ENCODE data around the gene SLC35F3.

Gene SLC35F3

GRCh38 chr1:234262007-234262753, 357.7 kb downstream of the SLC35F3 start:
- H3K9me3 ChIP-seq (ENCODE audit: control insufficient read depth in 1 of 2, low read length in 2 of 2), result no peaks in the 10 kb centered on the region
- no peak overlapping the region for H3K4me3 ChIP-seq (ENCODE audit: low read depth in 1 of 2, low read length in 2 of 2)
- H3K27me3 ChIP-seq (ENCODE audit: low read depth, low read length), result no peaks in the 10 kb centered on the region
- no peak overlapping the region for H3K27ac ChIP-seq (ENCODE audit: low read length)
- no peaks in the 10 kb centered on the region for H3K36me3 ChIP-seq (ENCODE audit: control insufficient read depth in 1 of 2, insufficient read depth in 2 of 2, low read length in 2 of 2)
- peaks cover 0 to 5% of the 10 kb centered on the region in 2 donors for H3K4me1 ChIP-seq (ENCODE audit: control insufficient read depth in 1 of 2, insufficient read depth in 2 of 2, low read length in 2 of 2)

DNA sequence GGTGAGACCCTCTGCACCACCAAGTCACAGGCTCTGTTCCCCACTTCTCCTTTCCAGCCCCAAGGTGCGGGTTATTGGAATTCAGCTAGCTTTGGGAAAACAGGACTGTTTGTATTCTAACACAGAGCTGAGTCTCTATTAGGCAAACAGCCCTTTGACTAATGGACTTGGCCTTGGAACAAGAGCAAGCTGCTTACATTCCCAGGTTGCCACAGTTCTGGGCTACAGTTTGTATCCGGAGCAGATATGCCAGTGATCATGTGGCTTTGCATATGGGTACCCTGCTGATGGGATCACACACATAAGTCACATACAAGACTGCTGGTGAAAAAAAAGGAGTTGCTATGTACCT, 358.3 kb downstream of the SLC35F3 start:
- no peaks in the 10 kb centered on the region for H3K36me3 ChIP-seq (ENCODE audit: control insufficient read depth in 1 of 2, insufficient read depth in 2 of 2, low read length in 2 of 2)
- peaks cover 0 to 5% of the 10 kb centered on the region in 2 donors for H3K4me1 ChIP-seq (ENCODE audit: control insufficient read depth in 1 of 2, insufficient read depth in 2 of 2, low read length in 2 of 2)
- H3K4me3 ChIP-seq (ENCODE audit: low read depth in 1 of 2, low read length in 2 of 2), result no peak overlapping the region
- H3K27me3 ChIP-seq (ENCODE audit: low read depth, low read length), result no peaks in the 10 kb centered on the region
- no peaks in the 10 kb centered on the region for H3K9me3 ChIP-seq (ENCODE audit: control insufficient read depth in 1 of 2, low read length in 2 of 2)
- no peak overlapping the region for H3K27ac ChIP-seq (ENCODE audit: low read length)

DNA sequence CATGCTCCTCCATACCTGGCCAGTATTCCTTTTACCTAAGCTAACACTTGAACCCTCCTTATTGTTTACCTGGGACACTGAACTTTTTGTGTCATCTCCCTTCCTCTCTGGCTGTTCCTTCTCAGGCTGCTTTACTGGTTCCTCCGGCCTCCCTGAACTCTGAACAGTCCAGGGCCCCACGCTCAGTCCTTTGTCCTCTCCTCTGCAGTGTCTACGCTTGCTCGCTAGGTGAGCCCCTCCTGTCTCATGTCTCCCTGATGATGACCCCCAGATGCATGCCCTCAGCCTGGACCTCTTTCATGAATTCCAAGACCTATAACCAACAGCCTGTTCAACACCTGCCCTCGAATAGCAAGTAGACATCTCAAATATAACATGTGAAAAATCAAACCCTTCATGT, 360.4 kb downstream of the SLC35F3 start:
- Histone ChIP-seq H3K36me3 (ENCODE audit: control insufficient read depth in 1 of 2, insufficient read depth in 2 of 2, low read length in 2 of 2) (no peaks in the 10 kb centered on the region), H3K4me1 (ENCODE audit: control insufficient read depth in 1 of 2, insufficient read depth in 2 of 2, low read length in 2 of 2) (peaks cover 0 to 5% of the 10 kb centered on the region in 2 donors), H3K4me3 (ENCODE audit: low read depth in 1 of 2, low read length in 2 of 2) (no peak overlapping the region), H3K27me3 (ENCODE audit: low read depth, low read length) (no peaks in the 10 kb centered on the region), H3K27ac (ENCODE audit: low read length) (no peak overlapping the region), H3K9me3 (ENCODE audit: control insufficient read depth in 1 of 2, low read length in 2 of 2) (no peaks in the 10 kb centered on the region)

- Histone ChIP-seq H3K9me3 (ENCODE audit: control insufficient read depth in 1 of 2, low read length in 2 of 2) (no peaks in the 10 kb centered on the region), H3K27me3 (ENCODE audit: low read depth, low read length) (no peaks in the 10 kb centered on the region), H3K27ac (ENCODE audit: low read length) (no peak overlapping the region), H3K4me3 (ENCODE audit: low read depth in 1 of 2, low read length in 2 of 2) (no peak overlapping the region), H3K4me1 (ENCODE audit: control insufficient read depth in 1 of 2, insufficient read depth in 2 of 2, low read length in 2 of 2) (peaks cover 0 to 5% of the 10 kb centered on the region in 2 donors), H3K36me3 (ENCODE audit: control insufficient read depth in 1 of 2, insufficient read depth in 2 of 2, low read length in 2 of 2) (no peaks in the 10 kb centered on the region)
These were observed 360.8 kb downstream of the SLC35F3 start for GRCh38 chr1:234265321-234265720.

- H3K36me3 ChIP-seq (ENCODE audit: control insufficient read depth in 1 of 2, insufficient read depth in 2 of 2, low read length in 2 of 2), result no peaks in the 10 kb centered on the region
- H3K9me3 ChIP-seq (ENCODE audit: control insufficient read depth in 1 of 2, low read length in 2 of 2), result no peaks in the 10 kb centered on the region
- no peak overlapping the region for H3K4me3 ChIP-seq (ENCODE audit: low read depth in 1 of 2, low read length in 2 of 2)
- no peak overlapping the region for H3K27ac ChIP-seq (ENCODE audit: low read length)
- H3K27me3 ChIP-seq (ENCODE audit: low read depth, low read length), result no peaks in the 10 kb centered on the region
- peaks cover 0 to 5% of the 10 kb centered on the region in 2 donors for H3K4me1 ChIP-seq (ENCODE audit: control insufficient read depth in 1 of 2, insufficient read depth in 2 of 2, low read length in 2 of 2)
These were observed 361.4 kb downstream of the SLC35F3 start for GRCh38 chr1:234265861-234266260.

DNA sequence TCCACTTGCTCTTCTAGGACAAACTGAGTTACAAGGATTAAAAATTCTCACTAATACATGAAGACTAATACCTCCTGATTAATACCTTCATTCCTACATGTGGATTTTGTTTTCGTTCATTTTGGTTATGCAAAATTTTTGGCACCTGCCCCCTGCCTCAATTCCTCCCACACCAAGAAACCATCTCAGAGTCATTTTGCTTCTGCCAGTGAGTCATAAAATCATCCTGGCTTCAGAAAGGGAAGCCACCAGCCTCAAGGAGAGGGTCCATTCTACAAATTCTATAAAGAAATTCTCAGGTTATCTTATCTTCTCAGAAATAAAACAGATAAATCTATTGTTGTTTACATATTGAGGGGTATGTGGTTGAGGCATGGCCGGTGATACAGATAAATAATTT, 365.6 kb downstream of the SLC35F3 start:
- Histone ChIP-seq H3K27ac (ENCODE audit: low read length) (no peak overlapping the region), H3K9me3 (ENCODE audit: control insufficient read depth in 1 of 2, low read length in 2 of 2) (no peaks in the 10 kb centered on the region), H3K36me3 (ENCODE audit: control insufficient read depth in 1 of 2, insufficient read depth in 2 of 2, low read length in 2 of 2) (no peaks in the 10 kb centered on the region)

DNA sequence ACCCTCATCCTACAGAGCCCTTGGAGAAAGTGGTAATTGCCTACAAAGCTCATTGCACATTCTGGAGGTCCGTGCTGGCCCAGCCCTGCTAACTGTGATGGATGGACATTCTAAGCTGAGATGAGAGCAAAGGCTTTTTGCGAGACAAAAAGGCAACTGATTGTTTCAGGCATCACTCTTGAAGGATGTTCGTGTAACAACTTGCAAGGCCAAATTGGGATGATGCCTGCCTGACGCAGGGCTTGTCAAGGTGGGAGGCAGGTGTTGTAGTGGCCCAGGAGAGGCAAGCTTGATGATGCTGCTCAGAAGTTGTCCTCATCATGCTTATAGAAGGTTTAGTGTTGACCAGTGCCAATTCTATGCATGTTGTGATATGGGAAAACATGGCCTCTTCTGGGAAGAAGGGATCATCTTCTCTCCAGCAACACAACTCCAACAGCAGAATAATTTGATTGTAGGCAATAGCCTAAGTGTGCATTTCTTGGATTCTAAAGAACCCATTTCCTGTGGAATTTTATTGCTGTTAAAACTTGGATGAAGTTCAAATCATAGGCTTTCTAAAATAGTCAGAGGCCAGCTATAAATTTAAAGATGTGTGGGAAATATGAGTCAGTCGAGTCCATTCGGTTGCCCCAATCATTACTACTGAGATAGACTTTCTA, 366.2 kb downstream of the SLC35F3 start:
- Histone ChIP-seq H3K36me3 (ENCODE audit: control insufficient read depth in 1 of 2, insufficient read depth in 2 of 2, low read length in 2 of 2) (no peaks in the 10 kb centered on the region), H3K9me3 (ENCODE audit: control insufficient read depth in 1 of 2, low read length in 2 of 2) (no peaks in the 10 kb centered on the region), H3K27ac (ENCODE audit: low read length) (no peak overlapping the region), H3K4me1 (ENCODE audit: control insufficient read depth in 1 of 2, insufficient read depth in 2 of 2, low read length in 2 of 2) (no peaks in the 10 kb centered on the region), H3K4me3 (ENCODE audit: low read depth in 1 of 2, low read length in 2 of 2) (no peak overlapping the region), H3K27me3 (ENCODE audit: low read depth, low read length) (no peaks in the 10 kb centered on the region)

More for the DNA sequence above, 365.6 kb downstream of the SLC35F3 start:
- H3K4me3 ChIP-seq (ENCODE audit: low read depth in 1 of 2, low read length in 2 of 2), result no peak overlapping the region
- H3K4me1 ChIP-seq (ENCODE audit: control insufficient read depth in 1 of 2, insufficient read depth in 2 of 2, low read length in 2 of 2), result no peaks in the 10 kb centered on the region
- H3K27me3 ChIP-seq (ENCODE audit: low read depth, low read length), result no peaks in the 10 kb centered on the region

DNA sequence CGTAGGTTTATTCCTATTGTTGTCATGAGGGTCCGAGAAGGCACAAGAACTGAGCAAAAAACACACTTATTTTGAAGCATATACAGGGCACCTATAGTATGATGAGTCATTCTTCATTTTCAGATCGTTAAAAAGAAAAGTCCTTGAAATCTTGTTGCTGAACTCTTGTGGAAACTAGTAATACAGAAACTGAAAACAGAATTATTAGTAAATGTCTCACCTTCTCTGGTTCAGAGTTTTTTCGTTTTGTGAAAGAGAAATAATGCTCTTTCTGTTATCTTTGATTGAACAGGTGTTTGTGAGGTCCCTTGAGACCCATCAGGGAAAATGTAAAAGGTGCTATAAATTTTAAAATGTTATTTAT, 366.7 kb downstream of the SLC35F3 start:
- H3K4me1 ChIP-seq (ENCODE audit: control insufficient read depth in 1 of 2, insufficient read depth in 2 of 2, low read length in 2 of 2), result no peaks in the 10 kb centered on the region
- no peaks in the 10 kb centered on the region for H3K9me3 ChIP-seq (ENCODE audit: control insufficient read depth in 1 of 2, low read length in 2 of 2)
- H3K27ac ChIP-seq (ENCODE audit: low read length), result no peak overlapping the region
- H3K4me3 ChIP-seq (ENCODE audit: low read depth in 1 of 2, low read length in 2 of 2), result no peak overlapping the region
- no peaks in the 10 kb centered on the region for H3K27me3 ChIP-seq (ENCODE audit: low read depth, low read length)
- H3K36me3 ChIP-seq (ENCODE audit: control insufficient read depth in 1 of 2, insufficient read depth in 2 of 2, low read length in 2 of 2), result no peaks in the 10 kb centered on the region

- H3K36me3 ChIP-seq (ENCODE audit: control insufficient read depth in 1 of 2, insufficient read depth in 2 of 2, low read length in 2 of 2), result no peaks in the 10 kb centered on the region
- no peaks in the 10 kb centered on the region for H3K9me3 ChIP-seq (ENCODE audit: control insufficient read depth in 1 of 2, low read length in 2 of 2)
- H3K4me3 ChIP-seq (ENCODE audit: low read depth in 1 of 2, low read length in 2 of 2), result no peak overlapping the region
- H3K27me3 ChIP-seq (ENCODE audit: low read depth, low read length), result no peaks in the 10 kb centered on the region
- no peaks in the 10 kb centered on the region for H3K4me1 ChIP-seq (ENCODE audit: control insufficient read depth in 1 of 2, insufficient read depth in 2 of 2, low read length in 2 of 2)
- no peak overlapping the region for H3K27ac ChIP-seq (ENCODE audit: low read length)
These were observed 368.3 kb downstream of the SLC35F3 start for GRCh38 chr1:234272656-234273312.

DNA sequence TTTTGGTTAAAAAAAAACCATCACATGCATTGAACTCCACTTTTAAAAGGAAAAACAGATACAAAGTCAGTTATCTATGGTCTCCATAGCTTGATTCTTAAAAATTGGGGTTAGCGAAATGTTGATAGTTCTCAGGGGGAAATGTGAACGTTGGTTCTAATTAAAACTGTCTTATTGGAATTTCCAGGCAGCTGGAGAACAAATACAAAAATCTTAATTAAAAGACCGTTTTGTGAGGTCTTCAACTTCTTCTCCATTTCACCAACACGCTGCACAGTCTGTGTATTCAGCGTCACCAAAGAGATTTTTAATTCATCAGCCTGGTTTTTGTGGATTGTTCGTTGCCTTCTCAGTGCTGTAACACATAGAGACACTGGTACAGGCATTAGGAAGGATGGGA, 369.5 kb downstream of the SLC35F3 start:
- Histone ChIP-seq H3K36me3 (ENCODE audit: control insufficient read depth in 1 of 2, insufficient read depth in 2 of 2, low read length in 2 of 2) (no peaks in the 10 kb centered on the region), H3K27ac (ENCODE audit: low read length) (no peak overlapping the region), H3K4me1 (ENCODE audit: control insufficient read depth in 1 of 2, insufficient read depth in 2 of 2, low read length in 2 of 2) (no peaks in the 10 kb centered on the region), H3K9me3 (ENCODE audit: control insufficient read depth in 1 of 2, low read length in 2 of 2) (no peaks in the 10 kb centered on the region), H3K27me3 (ENCODE audit: low read depth, low read length) (no peaks in the 10 kb centered on the region), H3K4me3 (ENCODE audit: low read depth in 1 of 2, low read length in 2 of 2) (no peak overlapping the region)

DNA sequence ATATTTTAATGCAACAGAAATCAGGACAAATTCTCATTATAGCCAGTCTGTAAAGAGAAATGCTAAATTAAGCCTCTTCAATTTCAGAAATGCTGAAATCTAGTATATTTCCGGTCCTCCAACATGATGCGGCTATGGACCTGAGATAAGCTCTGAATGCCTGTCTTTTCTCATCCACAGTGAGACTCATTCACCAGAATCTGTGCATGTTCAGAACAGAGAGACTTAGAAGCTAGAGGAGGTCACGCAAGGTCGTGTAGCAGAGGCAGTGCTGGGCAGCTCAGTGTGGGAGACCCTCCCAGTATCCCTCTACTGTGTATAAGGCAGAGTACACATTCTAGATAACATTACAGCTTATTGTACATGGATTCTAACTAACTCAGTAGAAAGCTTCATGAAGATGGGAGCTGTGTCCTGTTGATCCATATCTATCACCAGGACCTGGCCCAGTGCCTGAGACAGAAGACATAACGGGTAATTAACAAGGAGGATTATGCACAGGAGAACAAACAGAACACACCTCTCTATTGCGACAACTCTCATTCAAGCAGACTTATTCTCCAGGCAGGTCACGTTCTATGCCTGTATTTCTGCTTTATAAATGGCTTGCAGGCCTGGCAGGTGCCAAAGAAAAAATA, 371.8 kb downstream of the SLC35F3 start:
- Histone ChIP-seq H3K4me1 (ENCODE audit: control insufficient read depth in 1 of 2, insufficient read depth in 2 of 2, low read length in 2 of 2) (no peaks in the 10 kb centered on the region), H3K9me3 (ENCODE audit: control insufficient read depth in 1 of 2, low read length in 2 of 2) (no peaks in the 10 kb centered on the region), H3K36me3 (ENCODE audit: control insufficient read depth in 1 of 2, insufficient read depth in 2 of 2, low read length in 2 of 2) (no peaks in the 10 kb centered on the region), H3K27ac (ENCODE audit: low read length) (no peak overlapping the region), H3K4me3 (ENCODE audit: low read depth in 1 of 2, low read length in 2 of 2) (no peak overlapping the region), H3K27me3 (ENCODE audit: low read depth, low read length) (no peaks in the 10 kb centered on the region)
